MCF 10A (cell line): ENCODE measurements around the gene PPP2R2B. TPM values are rescaled to one million over a fixed set of nuclear protein-coding genes. Genes with fewer than 3 reads are reported as not detected.

Source experiments
- BruUV-seq: library from RNA; stranded (reverse); fragments of 400-500 nt; replicated peaks from 2 replicates; lab custom pipeline; 2021; lab: Mats Ljungman, UMichigan
- CTCF ChIA-PET: fragments of 300-600 bp; sonication (Branson Sonifier 250); formaldehyde crosslinking; extraction: SDS; loops from one replicate; lab custom pipeline; 2021; ENCODE audit warnings: antibody characterized with exemption, inconsistent platforms; lab: Yijun Ruan, JAX
- POLR2A ChIA-PET: fragments of 300-600, 350-650 bp; sonication (Branson Sonifier 250); formaldehyde crosslinking; extraction: SDS; loops from one replicate; lab custom pipeline; 2020; ENCODE audit warnings: antibody characterized with exemption, inconsistent platforms; lab: Yijun Ruan, JAX
- DNase-seq: peaks from one replicate; pipeline ENCODE4 v3.0.0-alpha.2; 2018; ENCODE audit not compliant: unreplicated experiment
- H3K27ac Mint-ChIP-seq: one replicate; pipeline ENCODE4 v1.8.0; 2022; ENCODE audit warnings: mild to moderate bottlenecking, low read depth, mixed read lengths; ENCODE audit not compliant: unreplicated experiment
- H3K27me3 Mint-ChIP-seq: one replicate; pipeline ENCODE4 v1.8.0; 2022; ENCODE audit warnings: mixed read lengths; ENCODE audit not compliant: insufficient read depth, unreplicated experiment
- H3K36me3 Mint-ChIP-seq: one replicate; pipeline ENCODE4 v1.8.0; 2022; ENCODE audit warnings: mild to moderate bottlenecking, moderate library complexity, mixed read lengths; ENCODE audit not compliant: insufficient read depth, unreplicated experiment
- H3K4me1 Mint-ChIP-seq: one replicate; pipeline ENCODE4 v1.8.0; 2022; ENCODE audit warnings: mixed read lengths; ENCODE audit not compliant: insufficient read depth, unreplicated experiment
- H3K4me3 Mint-ChIP-seq: one replicate; pipeline ENCODE4 v1.8.0; 2022; ENCODE audit warnings: mild to moderate bottlenecking, moderate library complexity, mixed read lengths; ENCODE audit not compliant: unreplicated experiment
- H3K9me3 Mint-ChIP-seq: one replicate; pipeline ENCODE4 v1.8.0; 2022; ENCODE audit warnings: mixed read lengths; ENCODE audit not compliant: unreplicated experiment
- CTCF ChIP-seq: fragments of 200-600 bp; IDR thresholded peaks from one replicate; pipeline ENCODE4 v1.8.0; 2022; ENCODE audit warnings: antibody characterized with exemption, mild to moderate bottlenecking; ENCODE audit not compliant: unreplicated experiment
- intact Hi-C: fragments of 100-400 bp; cut with micrococcal nuclease; formaldehyde crosslinking; loops from 2 replicates; pipeline ENCODE4 v1.14.1; 2022
- total RNA-seq: library from RNA; stranded (reverse); gene quantifications from 2 replicates; pipeline ENCODE4 v1.2.3, GENCODE V29; 2022

The PPP2R2B gene
- total RNA-seq, 1 experiment from 2014 or later = 0.54 TPM

- no peaks in the 10 kb centered on the region for H3K4me1 Mint-ChIP-seq
- TF ChIP-seq CTCF = no peak
- no peaks in the 10 kb centered on the region for H3K9me3 Mint-ChIP-seq
- H3K4me3 Mint-ChIP-seq = no peak overlapping the region
- H3K27me3 Mint-ChIP-seq = peaks cover 24% of the 10 kb centered on the region
- no peak for DNase-seq
- intact Hi-C loops = no loop called here
- no peaks in the 10 kb centered on the region for H3K36me3 Mint-ChIP-seq
- POLR2A ChIA-PET = no interaction called here
- no TSS peak for BruUV-seq
- CTCF ChIA-PET = interaction anchor here (0.6 to 0.7 kb wide), 2 partner anchors 57 to 338 kb away, joined by 3 to 4 read pairs; no protein-coding TSS in a partner anchor
- no peak overlapping the region for H3K27ac Mint-ChIP-seq
These were observed 249.6 kb downstream of the PPP2R2B start for GRCh38 chr5:146628950-146629349.

- ChIA-PET POLR2A (no interaction called here), CTCF (interaction anchor here (0.6 to 1.7 kb wide), 3 partner anchors 12 to 244 kb away, joined by 3 to 4 read pairs (median 4); no protein-coding TSS in a partner anchor)
- DNase-seq = no peak
- H3K27ac Mint-ChIP-seq = no peak overlapping the region
- no peaks in the 10 kb centered on the region for H3K4me1 Mint-ChIP-seq
- intact Hi-C loops = no loop called here
- H3K27me3 Mint-ChIP-seq = peaks cover 33% of the 10 kb centered on the region
- no TSS peak for BruUV-seq
- no peaks in the 10 kb centered on the region for H3K36me3 Mint-ChIP-seq
- no peak overlapping the region for H3K4me3 Mint-ChIP-seq
- TF ChIP-seq CTCF = no peak
- H3K9me3 Mint-ChIP-seq = no peaks in the 10 kb centered on the region
These were observed 251.6 kb downstream of the PPP2R2B start for GRCh38 chr5:146626936-146627335.

- Mint-ChIP-seq H3K4me3 (no peak overlapping the region), H3K27me3 (peaks cover 22% of the 10 kb centered on the region), H3K9me3 (no peaks in the 10 kb centered on the region), H3K36me3 (no peaks in the 10 kb centered on the region), H3K27ac (no peak overlapping the region), H3K4me1 (no peaks in the 10 kb centered on the region)
- TF ChIP-seq CTCF = no peak
- BruUV-seq = no TSS peak
- intact Hi-C loops = loop anchor here (5.0 kb wide), 1 partner anchor 82 kb away; no protein-coding TSS in a partner anchor
- peak; percentile 34 for DNase-seq
- ChIA-PET CTCF (interaction anchor here (0.6 to 1.3 kb wide), 4 partner anchors 42 to 84 kb away, joined by 3 to 4 read pairs (median 3); no protein-coding TSS in a partner anchor), POLR2A (interaction anchor here (0.6 kb wide), 1 partner anchor 10 kb away, joined by 3 read pairs; no protein-coding TSS in a partner anchor)
These were observed 254.4 kb downstream of the PPP2R2B start for GRCh38 chr5:146624179-146624578.

GRCh38 chr5:146623666-146624065, 254.9 kb downstream of the PPP2R2B start:
- ChIA-PET CTCF (interaction anchor here (0.6 to 2.1 kb wide), 5 partner anchors 30 to 84 kb away, joined by 3 to 8 read pairs (median 3); no protein-coding TSS in a partner anchor), POLR2A (interaction anchor here (0.6 kb wide), 1 partner anchor 11 kb away, joined by 3 read pairs; no protein-coding TSS in a partner anchor)
- intact Hi-C loops = loop anchor here (5.0 kb wide), 1 partner anchor 81 kb away; no protein-coding TSS in a partner anchor
- no peaks in the 10 kb centered on the region for H3K36me3 Mint-ChIP-seq
- no peak for TF ChIP-seq CTCF
- H3K27me3 Mint-ChIP-seq = peaks cover 22% of the 10 kb centered on the region
- BruUV-seq = no TSS peak
- H3K4me3 Mint-ChIP-seq = no peak overlapping the region
- DNase-seq = no peak
- no peaks in the 10 kb centered on the region for H3K4me1 Mint-ChIP-seq
- no peaks in the 10 kb centered on the region for H3K9me3 Mint-ChIP-seq
- no peak overlapping the region for H3K27ac Mint-ChIP-seq
